ENCODE data around the gene PMF1. TPM values are rescaled to one million over a fixed set of nuclear protein-coding genes. Genes with fewer than 3 reads are reported as not detected.

PMF1 gene
- total RNA-seq, 3 donors from 2014 or later, result 41.4 to 75.2 (median 60.3) TPM

DNA sequence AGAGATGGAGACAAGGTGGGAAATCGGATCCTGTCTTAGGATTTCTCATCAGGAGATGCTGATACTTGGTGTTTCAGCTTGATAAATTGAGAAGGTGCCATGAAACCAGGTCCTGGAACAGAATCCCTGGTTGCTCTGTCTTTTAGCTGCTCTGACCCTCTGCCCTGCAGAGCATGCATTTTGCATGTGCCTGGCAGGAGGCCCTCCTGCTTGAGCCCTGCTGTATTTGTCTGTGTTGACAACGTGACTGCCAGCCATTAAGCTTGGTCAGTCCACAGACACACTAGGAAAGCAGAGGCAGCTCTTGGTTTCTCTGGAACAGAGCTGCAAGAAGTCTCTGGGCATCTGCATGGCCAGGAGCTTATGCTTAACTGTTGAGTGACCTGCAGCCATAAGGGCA, 16.4 kb upstream of the PMF1 start:
- TF ChIP-seq POLR2AphosphoS5 (IDR thresholded peaks at IDR 0.05) (no peak), POLR2A (IDR thresholded peaks at IDR 0.05) (no peak)
- TF ChIP-seq, protein P1, sequence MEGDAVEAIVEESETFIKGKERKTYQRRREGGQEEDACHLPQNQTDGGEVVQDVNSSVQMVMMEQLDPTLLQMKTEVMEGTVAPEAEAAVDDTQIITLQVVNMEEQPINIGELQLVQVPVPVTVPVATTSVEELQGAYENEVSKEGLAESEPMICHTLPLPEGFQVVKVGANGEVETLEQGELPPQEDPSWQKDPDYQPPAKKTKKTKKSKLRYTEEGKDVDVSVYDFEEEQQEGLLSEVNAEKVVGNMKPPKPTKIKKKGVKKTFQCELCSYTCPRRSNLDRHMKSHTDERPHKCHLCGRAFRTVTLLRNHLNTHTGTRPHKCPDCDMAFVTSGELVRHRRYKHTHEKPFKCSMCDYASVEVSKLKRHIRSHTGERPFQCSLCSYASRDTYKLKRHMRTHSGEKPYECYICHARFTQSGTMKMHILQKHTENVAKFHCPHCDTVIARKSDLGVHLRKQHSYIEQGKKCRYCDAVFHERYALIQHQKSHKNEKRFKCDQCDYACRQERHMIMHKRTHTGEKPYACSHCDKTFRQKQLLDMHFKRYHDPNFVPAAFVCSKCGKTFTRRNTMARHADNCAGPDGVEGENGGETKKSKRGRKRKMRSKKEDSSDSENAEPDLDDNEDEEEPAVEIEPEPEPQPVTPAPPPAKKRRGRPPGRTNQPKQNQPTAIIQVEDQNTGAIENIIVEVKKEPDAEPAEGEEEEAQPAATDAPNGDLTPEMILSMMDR (IDR thresholded peaks at IDR 0.05), result no peak
- Histone ChIP-seq H3K36me3 (no peaks in the 10 kb centered on the region), H3K9me3 (no peaks in the 10 kb centered on the region), H3K27me3 (no peaks in the 10 kb centered on the region), H3K4me1 (no peaks in the 10 kb centered on the region), H3K4me3 (no peak overlapping the region), H3K27ac (no peak overlapping the region)
- intact Hi-C loops (cut with DNase I; ENCODE audit: low total_unique reads), result no loop called here
- no peak for DNase-seq (ENCODE audit: low spot score in 2 of 2)

DNA sequence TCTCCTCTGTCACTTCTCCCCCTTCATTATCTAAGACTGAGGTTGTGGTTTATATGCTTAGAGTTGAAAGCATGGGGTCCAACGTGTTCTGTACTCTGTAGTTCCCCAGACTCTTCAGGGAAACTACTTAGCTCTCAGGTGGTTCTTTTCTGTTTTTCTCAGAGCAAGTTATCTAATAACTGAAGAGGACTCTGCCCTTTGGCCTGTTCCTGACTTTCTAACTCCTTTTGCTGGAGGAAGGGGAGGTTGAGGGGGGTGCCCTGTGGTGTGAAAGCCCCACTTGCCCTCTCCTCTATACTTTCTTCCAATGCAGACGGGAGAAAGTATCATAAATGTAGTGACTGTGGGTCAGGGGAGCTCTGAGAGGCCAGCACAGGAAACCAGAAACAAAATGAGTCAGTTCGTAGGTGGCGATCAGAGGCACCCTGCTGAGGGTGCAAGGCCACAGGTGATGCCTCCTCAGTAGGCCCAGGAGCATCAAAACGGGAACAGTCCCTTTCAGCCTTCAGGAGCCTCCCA, 13.9 kb upstream of the PMF1 start:
- intact Hi-C loops (cut with DNase I; ENCODE audit: low total_unique reads), result no loop called here
- DNase-seq (ENCODE audit: low spot score in 2 of 2), result no peak
- H3K27ac ChIP-seq, result no peak overlapping the region
- no peaks in the 10 kb centered on the region for H3K9me3 ChIP-seq
- TF ChIP-seq POLR2A (IDR thresholded peaks at IDR 0.05), result no peak
- no peak for TF ChIP-seq POLR2AphosphoS5 (IDR thresholded peaks at IDR 0.05)
- TF ChIP-seq, protein P1 (IDR thresholded peaks at IDR 0.05), result no peak
- H3K4me3 ChIP-seq, result no peak overlapping the region
- no peaks in the 10 kb centered on the region for H3K36me3 ChIP-seq
- H3K27me3 ChIP-seq, result no peaks in the 10 kb centered on the region
- H3K4me1 ChIP-seq, result no peaks in the 10 kb centered on the region

DNA sequence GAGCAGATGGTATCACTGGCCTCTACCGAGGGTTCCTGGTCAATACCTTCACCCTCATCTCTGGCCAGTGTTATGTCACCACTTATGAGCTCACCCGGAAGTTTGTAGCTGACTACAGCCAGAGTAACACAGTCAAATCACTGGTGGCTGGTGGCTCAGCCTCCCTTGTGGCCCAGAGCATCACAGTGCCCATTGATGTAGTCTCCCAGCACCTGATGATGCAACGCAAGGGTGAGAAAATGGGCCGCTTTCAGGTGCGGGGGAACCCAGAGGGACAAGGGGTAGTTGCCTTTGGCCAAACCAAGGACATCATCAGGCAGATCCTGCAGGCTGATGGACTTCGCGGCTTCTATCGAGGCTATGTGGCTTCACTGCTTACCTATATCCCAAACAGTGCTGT, 12.8 kb upstream of the PMF1 start:
- H3K36me3 ChIP-seq, result no peaks in the 10 kb centered on the region

DNA sequence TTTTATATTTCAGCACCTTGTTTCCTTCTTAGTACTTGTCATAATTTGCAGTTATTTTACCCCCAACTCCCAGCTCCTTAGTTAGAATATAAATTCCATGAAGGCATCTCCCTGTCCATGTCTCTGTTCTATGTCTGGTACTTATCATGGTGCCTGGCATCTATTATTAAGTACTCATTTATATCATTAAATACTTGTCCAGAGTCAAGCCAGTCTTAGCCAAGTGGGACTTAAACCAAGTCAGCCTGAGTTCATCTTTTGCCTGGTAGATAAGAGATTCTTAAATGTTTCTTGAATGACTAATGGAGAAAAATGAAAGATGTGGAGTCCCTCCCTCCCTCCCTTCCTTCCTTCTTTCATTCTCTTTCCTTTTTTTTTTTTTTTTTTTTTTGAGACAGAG, 9.5 kb upstream of the PMF1 start:
- intact Hi-C loops (cut with DNase I; ENCODE audit: low total_unique reads), result no loop called here
- no peak overlapping the region for H3K4me3 ChIP-seq
- H3K4me1 ChIP-seq, result no peaks in the 10 kb centered on the region
- no peak overlapping the region for H3K27ac ChIP-seq
- no peaks in the 10 kb centered on the region for H3K9me3 ChIP-seq
- TF ChIP-seq, protein P1 (IDR thresholded peaks at IDR 0.05), result no peak
- no peak for TF ChIP-seq POLR2AphosphoS5 (IDR thresholded peaks at IDR 0.05)
- no peak for TF ChIP-seq POLR2A (IDR thresholded peaks at IDR 0.05)
- no peaks in the 10 kb centered on the region for H3K36me3 ChIP-seq
- H3K27me3 ChIP-seq, result no peaks in the 10 kb centered on the region
- DNase-seq (ENCODE audit: low spot score in 2 of 2), result no peak

More for the DNA sequence above, 12.8 kb upstream of the PMF1 start:
- H3K4me1 ChIP-seq, result no peaks in the 10 kb centered on the region
- intact Hi-C loops (cut with DNase I; ENCODE audit: low total_unique reads), result no loop called here
- H3K4me3 ChIP-seq, result no peak overlapping the region
- no peak for DNase-seq (ENCODE audit: low spot score in 2 of 2)
- no peaks in the 10 kb centered on the region for H3K27me3 ChIP-seq
- no peaks in the 10 kb centered on the region for H3K9me3 ChIP-seq
- no peak overlapping the region for H3K27ac ChIP-seq
- TF ChIP-seq POLR2AphosphoS5 (IDR thresholded peaks at IDR 0.05) (no peak), POLR2A (IDR thresholded peaks at IDR 0.05) (no peak)
- TF ChIP-seq, protein P1 (IDR thresholded peaks at IDR 0.05), result no peak

GRCh38 chr1:156204686-156205085, 8.1 kb upstream of the PMF1 start:
- Histone ChIP-seq H3K36me3 (no peaks in the 10 kb centered on the region), H3K4me1 (no peaks in the 10 kb centered on the region), H3K4me3 (no peak overlapping the region), H3K27me3 (no peaks in the 10 kb centered on the region), H3K9me3 (no peaks in the 10 kb centered on the region), H3K27ac (no peak overlapping the region)
- intact Hi-C loops (cut with DNase I; ENCODE audit: low total_unique reads), result no loop called here
- TF ChIP-seq POLR2AphosphoS5 (IDR thresholded peaks at IDR 0.05) (no peak), POLR2A (IDR thresholded peaks at IDR 0.05) (no peak)
- TF ChIP-seq, protein P1 (IDR thresholded peaks at IDR 0.05), result no peak
- DNase-seq (ENCODE audit: low spot score in 2 of 2), result no peak

Data from breast epithelium (tissue), 4 donors.